Measurements from ENCODE around the gene ENPP4.

The ENPP4 gene

GRCh38 chr6:46134216-46134615 is 4.4 kb downstream of the ENPP4 start:
- peak; percentile 1 for DNase-seq
- no CpG with 5 or more reads among the region's 2 CpGs for WGBS (ENCODE audit: extremely low coverage, insufficient coverage, low lambda C conversion rate)
- no peaks in the 10 kb centered on the region for H3K27me3 ChIP-seq (ENCODE audit: insufficient read depth, low read length, poor library complexity)

GRCh38 chr6:46135176-46135575 is 5.4 kb downstream of the ENPP4 start:
- Histone ChIP-seq H3K18ac (ENCODE audit: low read length) (no peak overlapping the region), H3K4me1 (ENCODE audit: control insufficient read depth, low read depth, low read length) (no peaks in the 10 kb centered on the region), H3K56ac (ENCODE audit: low read length) (no peak overlapping the region), H2BK5ac (ENCODE audit: low read length) (no peak overlapping the region), H3K9ac (ENCODE audit: low read length) (no peak overlapping the region), H3K79me1 (ENCODE audit: low read length) (no peaks in the 10 kb centered on the region), H4K8ac (ENCODE audit: low read depth, low read length) (no peak overlapping the region), H2BK120ac (ENCODE audit: low read depth, low read length) (no peak overlapping the region), H3K27ac (ENCODE audit: low read depth, low read length) (no peak overlapping the region), H2AK5ac (ENCODE audit: low read length) (no peak overlapping the region), H3K4ac (ENCODE audit: low read depth, low read length) (no peak overlapping the region), H3K27me3 (ENCODE audit: insufficient read depth, low read length, poor library complexity) (no peaks in the 10 kb centered on the region), H3K36me3 (ENCODE audit: control insufficient read depth, insufficient read depth, low read length) (no peaks in the 10 kb centered on the region), H3K23ac (ENCODE audit: low read length) (no peak overlapping the region), H3K4me2 (ENCODE audit: low read length) (no peak overlapping the region), H3K79me2 (ENCODE audit: control insufficient read depth, insufficient read depth, low read length) (no peaks in the 10 kb centered on the region), H4K5ac (ENCODE audit: low read length) (no peak overlapping the region), H2BK15ac (replicated peaks; ENCODE audit: low read depth) (no peak overlapping the region), H3K4me3 (ENCODE audit: low read length) (no peak overlapping the region)
- WGBS (ENCODE audit: extremely low coverage, insufficient coverage, low lambda C conversion rate) = no CpG with 5 or more reads among the region's 1 CpG
- DNase-seq = no peak

More at GRCh38 chr6:46134216-46134615, 4.4 kb downstream of the ENPP4 start:
- no peak overlapping the region for H2BK120ac ChIP-seq (ENCODE audit: low read depth, low read length)
- H3K27ac ChIP-seq (ENCODE audit: low read depth, low read length) = no peak overlapping the region
- no peak overlapping the region for H3K4me3 ChIP-seq (ENCODE audit: low read length)
- no peaks in the 10 kb centered on the region for H3K79me1 ChIP-seq (ENCODE audit: low read length)
- H4K8ac ChIP-seq (ENCODE audit: low read depth, low read length) = no peak overlapping the region
- H2BK15ac ChIP-seq (replicated peaks; ENCODE audit: low read depth) = no peak overlapping the region
- no peaks in the 10 kb centered on the region for H3K79me2 ChIP-seq (ENCODE audit: control insufficient read depth, insufficient read depth, low read length)
- no peak overlapping the region for H2AK5ac ChIP-seq (ENCODE audit: low read length)
- peaks cover 2% of the 10 kb centered on the region for H3K4me1 ChIP-seq (ENCODE audit: control insufficient read depth, low read depth, low read length)
- H3K23ac ChIP-seq (ENCODE audit: low read length) = no peak overlapping the region
- no peak overlapping the region for H3K9ac ChIP-seq (ENCODE audit: low read length)
- no peak overlapping the region for H2BK5ac ChIP-seq (ENCODE audit: low read length)
- H3K56ac ChIP-seq (ENCODE audit: low read length) = no peak overlapping the region
- H3K36me3 ChIP-seq (ENCODE audit: control insufficient read depth, insufficient read depth, low read length) = no peaks in the 10 kb centered on the region
- no peak overlapping the region for H3K18ac ChIP-seq (ENCODE audit: low read length)
- no peak overlapping the region for H4K5ac ChIP-seq (ENCODE audit: low read length)
- no peak overlapping the region for H3K4me2 ChIP-seq (ENCODE audit: low read length)
- H3K4ac ChIP-seq (ENCODE audit: low read depth, low read length) = no peak overlapping the region

- no peak overlapping the region for H3K4ac ChIP-seq (ENCODE audit: low read depth, low read length)
- no peaks in the 10 kb centered on the region for H3K36me3 ChIP-seq (ENCODE audit: control insufficient read depth, insufficient read depth, low read length)
- H3K56ac ChIP-seq (ENCODE audit: low read length) = no peak overlapping the region
- H3K9ac ChIP-seq (ENCODE audit: low read length) = no peak overlapping the region
- no peak overlapping the region for H2AK5ac ChIP-seq (ENCODE audit: low read length)
- H2BK120ac ChIP-seq (ENCODE audit: low read depth, low read length) = no peak overlapping the region
- H2BK15ac ChIP-seq (replicated peaks; ENCODE audit: low read depth) = no peak overlapping the region
- WGBS (ENCODE audit: extremely low coverage, insufficient coverage, low lambda C conversion rate) = no CpG with 5 or more reads among the region's 2 CpGs
- no peak overlapping the region for H3K4me2 ChIP-seq (ENCODE audit: low read length)
- H3K4me3 ChIP-seq (ENCODE audit: low read length) = no peak overlapping the region
- no peaks in the 10 kb centered on the region for H3K79me1 ChIP-seq (ENCODE audit: low read length)
- H4K5ac ChIP-seq (ENCODE audit: low read length) = no peak overlapping the region
- no peak overlapping the region for H3K27ac ChIP-seq (ENCODE audit: low read depth, low read length)
- no peaks in the 10 kb centered on the region for H3K4me1 ChIP-seq (ENCODE audit: control insufficient read depth, low read depth, low read length)
- no peaks in the 10 kb centered on the region for H3K79me2 ChIP-seq (ENCODE audit: control insufficient read depth, insufficient read depth, low read length)
- no peak overlapping the region for H4K8ac ChIP-seq (ENCODE audit: low read depth, low read length)
- H3K27me3 ChIP-seq (ENCODE audit: insufficient read depth, low read length, poor library complexity) = no peaks in the 10 kb centered on the region
- H3K18ac ChIP-seq (ENCODE audit: low read length) = no peak overlapping the region
- no peak overlapping the region for H3K23ac ChIP-seq (ENCODE audit: low read length)
- H2BK5ac ChIP-seq (ENCODE audit: low read length) = no peak overlapping the region
- no peak for DNase-seq
Observed at GRCh38 chr6:46136831-46137230, 7.0 kb downstream of the ENPP4 start.

DNA sequence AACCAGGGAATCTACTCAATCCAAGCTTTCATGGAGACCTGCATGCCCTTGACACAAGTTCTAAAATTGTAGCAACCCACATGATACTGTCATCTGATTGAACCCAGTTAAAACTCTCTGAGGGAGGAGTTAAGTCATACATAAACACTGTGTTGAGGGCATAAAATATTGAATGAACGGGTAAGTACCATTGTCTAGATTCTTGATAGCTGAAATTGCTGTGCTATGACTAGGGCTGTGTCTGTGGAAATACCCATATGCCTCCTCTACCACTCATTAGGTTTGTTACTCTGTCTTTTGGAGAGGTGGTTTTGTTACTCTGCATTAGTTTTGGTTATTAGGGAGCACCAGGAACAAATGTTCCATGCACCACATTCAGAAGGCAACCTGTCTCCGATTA is 7.6 kb downstream of the ENPP4 start:
- no peak for DNase-seq
- H2BK120ac ChIP-seq (ENCODE audit: low read depth, low read length) = no peak overlapping the region

DNA sequence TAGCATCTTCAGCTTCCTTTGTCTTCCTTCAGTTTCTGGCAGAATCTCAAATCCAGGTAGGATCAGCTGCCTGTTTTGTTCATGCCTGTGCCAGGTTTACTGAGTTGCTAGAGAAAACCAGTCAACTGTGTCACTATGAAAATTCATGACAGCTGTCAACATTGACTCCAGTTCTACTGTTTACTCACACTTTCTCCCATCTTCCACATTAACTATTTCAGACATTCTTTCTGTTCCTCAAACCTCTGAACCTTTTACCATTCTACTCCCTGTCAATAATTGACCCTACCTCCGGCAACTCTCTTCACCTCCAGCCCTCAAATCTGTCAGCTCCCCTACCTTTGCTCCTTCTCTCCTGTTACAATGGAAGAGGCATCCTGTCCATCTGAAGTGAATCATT is 8.5 kb downstream of the ENPP4 start:
- H3K9ac ChIP-seq (ENCODE audit: low read length) = no peak overlapping the region
- H3K36me3 ChIP-seq (ENCODE audit: control insufficient read depth, insufficient read depth, low read length) = no peaks in the 10 kb centered on the region
- no CpG with 5 or more reads among the region's 1 CpG for WGBS (ENCODE audit: extremely low coverage, insufficient coverage, low lambda C conversion rate)
- no peak overlapping the region for H3K56ac ChIP-seq (ENCODE audit: low read length)
- H3K4me3 ChIP-seq (ENCODE audit: low read length) = no peak overlapping the region
- no peak overlapping the region for H4K8ac ChIP-seq (ENCODE audit: low read depth, low read length)
- H2AK5ac ChIP-seq (ENCODE audit: low read length) = no peak overlapping the region
- no peaks in the 10 kb centered on the region for H3K79me2 ChIP-seq (ENCODE audit: control insufficient read depth, insufficient read depth, low read length)
- H3K23ac ChIP-seq (ENCODE audit: low read length) = no peak overlapping the region
- H3K4me2 ChIP-seq (ENCODE audit: low read length) = no peak overlapping the region
- H3K27me3 ChIP-seq (ENCODE audit: insufficient read depth, low read length, poor library complexity) = no peaks in the 10 kb centered on the region
- H3K4me1 ChIP-seq (ENCODE audit: control insufficient read depth, low read depth, low read length) = no peaks in the 10 kb centered on the region
- H2BK120ac ChIP-seq (ENCODE audit: low read depth, low read length) = no peak overlapping the region
- H3K4ac ChIP-seq (ENCODE audit: low read depth, low read length) = no peak overlapping the region
- H3K18ac ChIP-seq (ENCODE audit: low read length) = no peak overlapping the region
- H4K5ac ChIP-seq (ENCODE audit: low read length) = no peak overlapping the region
- no peak overlapping the region for H3K27ac ChIP-seq (ENCODE audit: low read depth, low read length)
- H2BK15ac ChIP-seq (replicated peaks; ENCODE audit: low read depth) = no peak overlapping the region
- no peak overlapping the region for H2BK5ac ChIP-seq (ENCODE audit: low read length)
- H3K79me1 ChIP-seq (ENCODE audit: low read length) = no peaks in the 10 kb centered on the region
- DNase-seq = no peak

More for the DNA sequence above, 7.6 kb downstream of the ENPP4 start:
- Histone ChIP-seq H2BK15ac (replicated peaks; ENCODE audit: low read depth) (no peak overlapping the region), H3K36me3 (ENCODE audit: control insufficient read depth, insufficient read depth, low read length) (no peaks in the 10 kb centered on the region), H3K4me3 (ENCODE audit: low read length) (no peak overlapping the region), H3K23ac (ENCODE audit: low read length) (no peak overlapping the region), H4K5ac (ENCODE audit: low read length) (no peak overlapping the region), H3K4ac (ENCODE audit: low read depth, low read length) (no peak overlapping the region), H3K18ac (ENCODE audit: low read length) (no peak overlapping the region), H4K8ac (ENCODE audit: low read depth, low read length) (no peak overlapping the region), H3K79me1 (ENCODE audit: low read length) (no peaks in the 10 kb centered on the region), H3K4me2 (ENCODE audit: low read length) (no peak overlapping the region), H3K56ac (ENCODE audit: low read length) (no peak overlapping the region), H3K27ac (ENCODE audit: low read depth, low read length) (no peak overlapping the region), H3K9ac (ENCODE audit: low read length) (no peak overlapping the region), H2BK5ac (ENCODE audit: low read length) (no peak overlapping the region), H2AK5ac (ENCODE audit: low read length) (no peak overlapping the region), H3K79me2 (ENCODE audit: control insufficient read depth, insufficient read depth, low read length) (no peaks in the 10 kb centered on the region), H3K4me1 (ENCODE audit: control insufficient read depth, low read depth, low read length) (no peaks in the 10 kb centered on the region), H3K27me3 (ENCODE audit: insufficient read depth, low read length, poor library complexity) (no peaks in the 10 kb centered on the region)
- no CpG with 5 or more reads among the region's 2 CpGs for WGBS (ENCODE audit: extremely low coverage, insufficient coverage, low lambda C conversion rate)

DNA sequence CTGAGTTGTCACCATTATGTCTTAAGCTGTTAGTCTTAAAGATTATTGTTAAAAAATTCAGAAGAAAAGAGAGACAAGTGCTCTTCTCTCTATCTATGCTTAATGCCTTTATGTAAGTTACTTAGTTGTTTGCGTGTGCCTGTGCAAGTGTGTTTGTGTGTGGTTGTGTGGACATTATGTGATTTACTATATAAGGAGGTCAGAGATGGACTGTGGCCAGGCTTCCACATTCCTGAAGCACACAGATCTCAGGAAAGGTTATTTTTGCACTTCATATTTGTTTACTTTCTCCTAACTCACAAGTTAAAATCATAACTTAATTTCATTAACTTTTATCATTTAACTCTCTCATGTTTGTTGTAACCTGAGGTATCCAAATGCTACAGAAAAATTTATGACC is 14.5 kb downstream of the ENPP4 start:
- Histone ChIP-seq H3K4me1 (ENCODE audit: control insufficient read depth, low read depth, low read length) (no peaks in the 10 kb centered on the region), H3K56ac (ENCODE audit: low read length) (no peak overlapping the region), H4K8ac (ENCODE audit: low read depth, low read length) (no peak overlapping the region), H2BK5ac (ENCODE audit: low read length) (no peak overlapping the region), H3K79me2 (ENCODE audit: control insufficient read depth, insufficient read depth, low read length) (no peaks in the 10 kb centered on the region), H3K4ac (ENCODE audit: low read depth, low read length) (no peak overlapping the region), H4K5ac (ENCODE audit: low read length) (no peak overlapping the region), H3K4me2 (ENCODE audit: low read length) (no peak overlapping the region), H3K27ac (ENCODE audit: low read depth, low read length) (no peak overlapping the region), H3K18ac (ENCODE audit: low read length) (no peak overlapping the region), H2AK5ac (ENCODE audit: low read length) (no peak overlapping the region), H3K36me3 (ENCODE audit: control insufficient read depth, insufficient read depth, low read length) (no peaks in the 10 kb centered on the region), H3K23ac (ENCODE audit: low read length) (no peak overlapping the region), H3K4me3 (ENCODE audit: low read length) (no peak overlapping the region), H2BK15ac (replicated peaks; ENCODE audit: low read depth) (no peak overlapping the region), H2BK120ac (ENCODE audit: low read depth, low read length) (no peak overlapping the region), H3K9ac (ENCODE audit: low read length) (no peak overlapping the region), H3K27me3 (ENCODE audit: insufficient read depth, low read length, poor library complexity) (no peaks in the 10 kb centered on the region), H3K79me1 (ENCODE audit: low read length) (no peaks in the 10 kb centered on the region)
- DNase-seq = no peak
- no CpG with 5 or more reads among the region's 1 CpG for WGBS (ENCODE audit: extremely low coverage, insufficient coverage, low lambda C conversion rate)

All from mesendoderm (in vitro differentiated cells).